Neural progenitor cell (in vitro differentiated cells): ENCODE measurements around the gene SLTM.

Experiments
- CTCF ChIP-seq: fragments of 200-600 bp; sonication (generic); IDR thresholded peaks from 2 replicates; pipeline ENCODE4 v1.5.1; 2017; ENCODE audit warnings: antibody characterized with exemption, mild to moderate bottlenecking
- EZH2 ChIP-seq: fragments of 200-600 bp; sonication (generic); IDR thresholded peaks from 2 replicates; pipeline ENCODE4 v1.6.1; 2017; ENCODE audit warnings: antibody characterized with exemption, mild to moderate bottlenecking, moderate library complexity
- EZH2phosphoT487 ChIP-seq: fragments of 200-600 bp; sonication (generic); IDR thresholded peaks from 2 replicates; pipeline ENCODE4 v1.6.1; 2017; ENCODE audit warnings: antibody characterized with exemption

GRCh38 chr15:58867926-58868325 lies 65.6 kb downstream of the SLTM start:
- no peak for TF ChIP-seq CTCF
- TF ChIP-seq EZH2 = no peak
- TF ChIP-seq EZH2phosphoT487 = no peak
